ENCODE measurements around the gene HSPA2.
"Not testable (repeated sequence)": the region's sequence is repeated elsewhere in the genome, so short reads cannot be mapped to it uniquely, and the experiment has no call there.

The HSPA2 gene

GRCh38 chr14:64510825-64511671 is 29.5 kb upstream of the HSPA2 start:
- in situ Hi-C loops (cut with HindIII; ENCODE audit: low pct_ligation_motif_present, low pct_unique_long_range_greater_than_20kb, low sequenced_read_pairs) = no loop called here

DNA sequence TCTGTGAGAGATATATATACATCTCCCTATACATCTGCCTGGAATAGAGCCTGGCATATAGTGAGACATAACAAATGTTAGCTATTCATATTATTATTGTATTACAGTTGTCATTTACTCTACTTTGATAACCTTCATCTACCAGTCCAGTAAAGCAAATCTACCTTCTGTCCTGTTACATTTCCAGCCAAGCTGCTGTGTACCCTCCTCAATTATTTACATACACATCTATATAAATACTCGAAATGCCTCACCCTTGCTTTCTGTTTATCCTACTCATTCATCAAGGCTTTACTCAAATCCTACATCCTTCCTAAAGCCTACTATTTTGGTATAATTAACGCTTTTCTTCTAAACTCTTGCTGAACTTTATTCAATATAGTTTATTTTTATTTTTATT is 27.3 kb upstream of the HSPA2 start:
- in situ Hi-C loops (cut with HindIII; ENCODE audit: low pct_ligation_motif_present, low pct_unique_long_range_greater_than_20kb, low sequenced_read_pairs) = no loop called here
- no peak for DNase-seq

More at GRCh38 chr14:64510825-64511671, 29.5 kb upstream of the HSPA2 start:
- DNase-seq = peak; percentile 71

- DNase-seq = no peak
- in situ Hi-C loops (cut with HindIII; ENCODE audit: low pct_ligation_motif_present, low pct_unique_long_range_greater_than_20kb, low sequenced_read_pairs) = no loop called here
Measured at GRCh38 chr14:64515053-64515452, 25.5 kb upstream of the HSPA2 start.

DNA sequence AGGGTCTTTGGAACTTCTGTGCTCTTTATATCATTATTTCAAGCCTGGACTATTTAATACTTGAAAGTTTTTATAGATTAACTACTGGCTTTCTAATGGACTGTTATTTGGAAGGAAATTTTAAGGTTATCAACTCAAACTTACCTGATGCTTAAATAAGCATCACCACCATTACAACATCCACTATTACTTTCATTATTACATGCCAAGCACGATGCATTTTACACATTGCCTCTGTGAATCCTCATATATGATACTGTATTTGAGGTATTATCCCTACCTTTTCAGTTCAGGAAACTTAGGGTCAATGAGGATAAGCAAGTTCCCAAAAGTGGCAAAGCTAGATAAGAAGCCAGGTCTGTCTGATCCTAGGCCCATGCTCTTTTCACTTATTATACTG is 23.6 kb upstream of the HSPA2 start:
- in situ Hi-C loops (cut with HindIII; ENCODE audit: low pct_ligation_motif_present, low pct_unique_long_range_greater_than_20kb, low sequenced_read_pairs) = no loop called here
- no peak for DNase-seq

DNA sequence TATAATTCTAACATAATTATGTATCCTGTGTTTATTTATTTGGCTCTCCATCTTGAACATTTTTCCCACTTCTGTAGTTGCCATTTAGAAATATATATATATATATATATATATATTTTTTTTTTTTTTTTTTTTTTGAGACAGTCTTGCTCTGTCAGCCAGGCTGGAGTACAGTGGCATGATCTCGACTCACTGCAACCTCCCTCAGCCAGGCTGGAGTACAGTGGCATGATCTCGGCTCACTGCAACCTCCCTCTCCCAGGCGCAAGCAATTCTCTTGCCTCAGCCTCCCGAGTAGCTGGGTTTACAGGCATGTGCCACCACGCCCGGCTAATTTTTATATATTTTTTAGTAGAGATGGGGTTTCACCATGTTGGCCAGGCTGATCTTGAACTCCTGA is 22.9 kb upstream of the HSPA2 start:
- in situ Hi-C loops (cut with HindIII; ENCODE audit: low pct_ligation_motif_present, low pct_unique_long_range_greater_than_20kb, low sequenced_read_pairs); DNase-seq: not testable (repeated sequence)

- in situ Hi-C loops (cut with HindIII; ENCODE audit: low pct_ligation_motif_present, low pct_unique_long_range_greater_than_20kb, low sequenced_read_pairs) = no loop called here
- no peak for DNase-seq
Measured at GRCh38 chr14:64518229-64518628, 22.3 kb upstream of the HSPA2 start.

- in situ Hi-C loops (cut with HindIII; ENCODE audit: low pct_ligation_motif_present, low pct_unique_long_range_greater_than_20kb, low sequenced_read_pairs) = no loop called here
Measured at GRCh38 chr14:64520699-64521098, 19.8 kb upstream of the HSPA2 start.

DNA sequence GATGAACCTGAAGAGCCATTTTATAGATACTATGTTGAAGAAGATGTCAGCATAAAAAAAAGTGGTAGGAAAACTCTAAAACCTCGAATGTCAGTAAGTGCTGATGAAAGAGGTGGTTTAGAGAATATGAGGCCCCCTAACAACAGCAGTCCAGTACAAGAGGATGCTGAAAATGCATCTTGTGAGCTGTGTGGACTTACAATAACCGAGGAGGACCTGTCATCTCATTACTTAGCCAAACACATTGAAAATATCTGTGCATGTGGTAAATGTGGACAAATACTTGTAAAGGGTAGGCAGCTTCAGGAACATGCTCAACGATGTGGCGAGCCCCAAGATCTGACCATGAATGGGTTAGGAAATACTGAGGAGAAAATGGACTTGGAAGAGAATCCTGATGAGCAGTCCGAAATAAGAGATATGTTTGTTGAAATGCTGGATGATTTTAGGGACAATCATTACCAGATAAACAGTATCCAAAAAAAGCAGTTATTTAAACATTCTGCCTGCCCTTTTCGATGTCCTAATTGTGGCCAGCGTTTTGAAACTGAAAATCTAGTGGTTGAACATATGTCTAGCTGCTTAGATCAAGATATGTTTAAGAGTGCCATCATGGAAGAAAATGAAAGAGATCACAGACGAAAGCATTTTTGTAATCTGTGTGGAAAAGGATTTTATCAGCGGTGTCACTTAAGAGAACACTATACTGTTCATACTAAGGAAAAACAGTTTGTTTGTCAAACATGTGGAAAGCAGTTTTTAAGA is 17.8 kb upstream of the HSPA2 start:
- no peak for DNase-seq
- in situ Hi-C loops (cut with HindIII; ENCODE audit: low pct_ligation_motif_present, low pct_unique_long_range_greater_than_20kb, low sequenced_read_pairs) = no loop called here

More at GRCh38 chr14:64520699-64521098, 19.8 kb upstream of the HSPA2 start:
- DNase-seq = no peak

GRCh38 chr14:64525354-64525753 is 15.2 kb upstream of the HSPA2 start:
- DNase-seq = no peak
- in situ Hi-C loops (cut with HindIII; ENCODE audit: low pct_ligation_motif_present, low pct_unique_long_range_greater_than_20kb, low sequenced_read_pairs) = no loop called here

- no peak for DNase-seq
- in situ Hi-C loops (cut with HindIII; ENCODE audit: low pct_ligation_motif_present, low pct_unique_long_range_greater_than_20kb, low sequenced_read_pairs) = no loop called here
Measured at GRCh38 chr14:64531567-64531966, 9.0 kb upstream of the HSPA2 start.

DNA sequence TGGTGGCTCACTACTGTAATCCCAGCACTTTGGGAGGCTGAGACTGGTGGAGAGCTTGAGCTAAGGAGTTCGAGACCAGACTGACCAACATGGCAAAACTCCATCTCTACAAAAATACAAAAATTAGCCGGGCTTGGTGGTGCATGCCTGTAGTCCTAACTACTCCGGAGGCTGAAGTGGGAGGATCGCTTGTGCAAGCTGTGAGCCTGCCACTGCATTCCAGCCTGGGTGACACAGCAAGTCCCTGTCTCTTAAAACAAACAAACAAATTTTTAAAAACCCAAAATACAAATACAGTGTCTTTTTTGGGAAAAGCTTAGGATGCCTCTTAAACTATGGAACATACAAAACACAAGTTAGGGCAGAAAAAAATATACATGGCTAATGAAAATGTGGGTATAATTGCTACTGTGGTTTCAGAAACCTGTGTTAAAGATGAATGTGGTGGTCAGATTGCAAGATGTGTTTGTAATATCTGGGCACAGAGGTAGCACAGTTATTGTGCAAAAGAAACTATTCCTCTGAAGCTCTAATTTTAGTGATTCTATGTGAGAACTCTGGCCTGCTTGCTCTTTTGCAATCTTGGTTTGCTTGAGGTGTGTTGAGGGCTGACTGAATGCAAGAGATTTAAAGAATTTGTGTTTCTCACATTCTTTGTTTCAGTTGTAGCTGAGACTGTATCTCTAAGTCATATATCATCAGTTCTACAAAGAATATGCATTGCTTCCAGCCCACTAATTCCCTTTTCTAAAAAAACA is 3.9 kb upstream of the HSPA2 start:
- DNase-seq = no peak
- in situ Hi-C loops (cut with HindIII; ENCODE audit: low pct_ligation_motif_present, low pct_unique_long_range_greater_than_20kb, low sequenced_read_pairs) = no loop called here

GRCh38 chr14:64541261-64541971 is 875 bp downstream of the HSPA2 start:
- DNase-seq = no peak
- in situ Hi-C loops (cut with HindIII; ENCODE audit: low pct_ligation_motif_present, low pct_unique_long_range_greater_than_20kb, low sequenced_read_pairs) = no loop called here

DNA sequence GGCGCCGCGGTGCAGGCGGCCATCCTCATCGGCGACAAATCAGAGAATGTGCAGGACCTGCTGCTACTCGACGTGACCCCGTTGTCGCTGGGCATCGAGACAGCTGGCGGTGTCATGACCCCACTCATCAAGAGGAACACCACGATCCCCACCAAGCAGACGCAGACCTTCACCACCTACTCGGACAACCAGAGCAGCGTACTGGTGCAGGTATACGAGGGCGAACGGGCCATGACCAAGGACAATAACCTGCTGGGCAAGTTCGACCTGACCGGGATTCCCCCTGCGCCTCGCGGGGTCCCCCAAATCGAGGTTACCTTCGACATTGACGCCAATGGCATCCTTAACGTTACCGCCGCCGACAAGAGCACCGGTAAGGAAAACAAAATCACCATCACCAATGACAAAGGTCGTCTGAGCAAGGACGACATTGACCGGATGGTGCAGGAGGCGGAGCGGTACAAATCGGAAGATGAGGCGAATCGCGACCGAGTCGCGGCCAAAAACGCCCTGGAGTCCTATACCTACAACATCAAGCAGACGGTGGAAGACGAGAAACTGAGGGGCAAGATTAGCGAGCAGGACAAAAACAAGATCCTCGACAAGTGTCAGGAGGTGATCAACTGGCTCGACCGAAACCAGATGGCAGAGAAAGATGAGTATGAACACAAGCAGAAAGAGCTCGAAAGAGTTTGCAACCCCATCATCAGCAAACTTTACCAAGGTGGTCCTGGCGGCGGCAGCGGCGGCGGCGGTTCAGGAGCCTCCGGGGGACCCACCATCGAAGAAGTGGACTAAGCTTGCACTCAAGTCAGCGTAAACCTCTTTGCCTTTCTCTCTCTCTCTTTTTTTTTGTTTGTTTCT is 1.7 kb downstream of the HSPA2 start:
- in situ Hi-C loops (cut with HindIII; ENCODE audit: low pct_ligation_motif_present, low pct_unique_long_range_greater_than_20kb, low sequenced_read_pairs) = no loop called here
- no peak for DNase-seq

DNA sequence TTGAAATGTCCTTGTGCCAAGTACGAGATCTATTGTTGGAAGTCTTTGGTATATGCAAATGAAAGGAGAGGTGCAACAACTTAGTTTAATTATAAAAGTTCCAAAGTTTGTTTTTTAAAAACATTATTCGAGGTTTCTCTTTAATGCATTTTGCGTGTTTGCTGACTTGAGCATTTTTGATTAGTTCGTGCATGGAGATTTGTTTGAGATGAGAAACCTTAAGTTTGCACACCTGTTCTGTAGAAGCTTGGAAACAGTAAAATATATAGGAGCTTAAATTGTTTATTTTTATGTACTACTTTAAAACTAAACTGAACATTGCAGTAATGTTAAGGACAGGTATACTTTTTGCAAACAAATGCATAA is 2.3 kb downstream of the HSPA2 start:
- DNase-seq = no peak
- in situ Hi-C loops (cut with HindIII; ENCODE audit: low pct_ligation_motif_present, low pct_unique_long_range_greater_than_20kb, low sequenced_read_pairs) = no loop called here

DNA sequence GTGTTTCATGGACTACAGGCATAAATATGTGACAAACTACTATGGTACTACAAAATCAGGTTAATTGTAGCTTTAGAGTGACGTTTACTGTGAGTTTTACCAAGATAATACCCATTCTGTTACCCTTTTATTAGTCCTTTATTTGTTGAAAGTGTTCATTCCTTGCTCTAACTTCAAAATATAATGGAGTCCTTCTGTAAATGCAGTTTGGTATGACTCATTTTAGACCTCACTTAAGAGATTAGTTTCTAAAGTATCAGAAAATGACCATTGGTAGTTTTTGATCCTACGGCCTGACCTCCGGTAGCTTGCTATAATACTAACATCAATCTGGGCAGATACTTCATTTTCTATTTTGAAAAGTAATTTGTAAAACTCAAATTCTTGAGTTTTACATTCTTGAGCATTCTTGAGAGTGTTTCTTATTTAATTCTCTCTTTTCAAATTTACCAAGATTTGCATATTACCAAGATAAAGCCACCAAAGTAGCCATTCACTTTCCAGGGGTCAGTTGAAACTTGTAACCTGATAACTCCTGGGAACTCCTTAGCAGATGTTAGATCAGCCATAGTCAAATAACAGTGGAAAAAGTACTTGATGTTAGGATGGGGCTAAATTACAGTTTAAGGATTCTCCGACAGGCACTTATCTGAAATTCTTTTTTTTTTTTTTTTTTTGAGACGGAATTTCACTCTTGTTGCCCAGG is 4.2 kb downstream of the HSPA2 start:
- in situ Hi-C loops (cut with HindIII; ENCODE audit: low pct_ligation_motif_present, low pct_unique_long_range_greater_than_20kb, low sequenced_read_pairs) = no loop called here
- DNase-seq = no peak

DNA sequence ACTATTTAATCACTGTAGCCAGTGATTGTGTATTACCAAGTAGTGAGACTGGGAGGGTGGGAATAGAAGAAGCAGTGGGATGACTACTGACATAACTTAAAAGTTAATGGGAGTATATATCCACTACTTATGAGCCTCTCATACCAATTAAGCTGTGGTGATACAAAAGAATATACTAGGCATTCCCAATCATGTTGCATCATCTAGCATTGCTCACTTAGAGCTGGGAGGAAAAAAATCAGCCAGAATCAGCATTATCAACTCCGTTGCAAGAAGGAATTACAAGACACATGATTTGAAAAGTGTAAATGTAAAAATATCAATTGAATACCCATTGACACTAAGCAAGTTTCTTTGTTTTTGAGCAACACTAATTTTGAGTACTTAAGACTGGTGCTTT is 8.5 kb downstream of the HSPA2 start:
- DNase-seq = no peak
- in situ Hi-C loops (cut with HindIII; ENCODE audit: low pct_ligation_motif_present, low pct_unique_long_range_greater_than_20kb, low sequenced_read_pairs) = no loop called here
